ENCODE measurements around the gene BTBD9.

The BTBD9 gene

GRCh38 chr6:38477680-38478260 is 162.0 kb downstream of the BTBD9 start:
- H3K36me3 ChIP-seq (ENCODE audit: control insufficient read depth, insufficient read depth, low read length): no peaks in the 10 kb centered on the region
- no peak overlapping the region for H3K4me3 ChIP-seq (replicated peaks; ENCODE audit: low read depth, low read length)
- TF ChIP-seq, protein P1, sequence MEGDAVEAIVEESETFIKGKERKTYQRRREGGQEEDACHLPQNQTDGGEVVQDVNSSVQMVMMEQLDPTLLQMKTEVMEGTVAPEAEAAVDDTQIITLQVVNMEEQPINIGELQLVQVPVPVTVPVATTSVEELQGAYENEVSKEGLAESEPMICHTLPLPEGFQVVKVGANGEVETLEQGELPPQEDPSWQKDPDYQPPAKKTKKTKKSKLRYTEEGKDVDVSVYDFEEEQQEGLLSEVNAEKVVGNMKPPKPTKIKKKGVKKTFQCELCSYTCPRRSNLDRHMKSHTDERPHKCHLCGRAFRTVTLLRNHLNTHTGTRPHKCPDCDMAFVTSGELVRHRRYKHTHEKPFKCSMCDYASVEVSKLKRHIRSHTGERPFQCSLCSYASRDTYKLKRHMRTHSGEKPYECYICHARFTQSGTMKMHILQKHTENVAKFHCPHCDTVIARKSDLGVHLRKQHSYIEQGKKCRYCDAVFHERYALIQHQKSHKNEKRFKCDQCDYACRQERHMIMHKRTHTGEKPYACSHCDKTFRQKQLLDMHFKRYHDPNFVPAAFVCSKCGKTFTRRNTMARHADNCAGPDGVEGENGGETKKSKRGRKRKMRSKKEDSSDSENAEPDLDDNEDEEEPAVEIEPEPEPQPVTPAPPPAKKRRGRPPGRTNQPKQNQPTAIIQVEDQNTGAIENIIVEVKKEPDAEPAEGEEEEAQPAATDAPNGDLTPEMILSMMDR (IDR thresholded peaks at IDR 0.05; ENCODE audit: insufficient read depth, low read length, poor library complexity, severe bottlenecking): no peak
- no peak for DNase-seq (ENCODE audit: extremely low read depth, insufficient read length)
- H3K27me3 ChIP-seq (replicated peaks; ENCODE audit: control insufficient read depth, insufficient read depth, low read length): no peaks in the 10 kb centered on the region

DNA sequence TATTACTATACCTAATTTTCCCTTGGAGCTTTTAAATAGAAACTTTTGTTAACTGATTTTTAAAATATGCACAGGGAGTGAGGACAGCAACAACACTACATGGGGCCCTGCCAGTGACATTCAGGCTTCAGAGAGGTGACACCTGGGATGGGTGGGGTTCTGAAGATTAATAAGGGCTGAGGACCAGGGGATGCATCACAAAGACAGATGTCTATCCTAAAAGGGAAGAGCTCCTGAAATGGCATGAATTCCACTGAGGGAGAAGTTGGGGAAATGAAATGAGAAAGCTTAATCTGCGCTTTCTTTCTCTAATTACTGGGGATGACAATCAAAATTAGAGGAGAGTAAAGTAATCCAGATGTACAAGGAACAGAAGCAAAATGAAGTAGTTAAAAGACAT is 162.8 kb downstream of the BTBD9 start:
- no peak overlapping the region for H3K4me3 ChIP-seq (replicated peaks; ENCODE audit: low read depth, low read length)
- no peak for DNase-seq (ENCODE audit: extremely low read depth, insufficient read length)
- H3K27me3 ChIP-seq (replicated peaks; ENCODE audit: control insufficient read depth, insufficient read depth, low read length): no peaks in the 10 kb centered on the region
- TF ChIP-seq, protein P1 (IDR thresholded peaks at IDR 0.05; ENCODE audit: insufficient read depth, low read length, poor library complexity, severe bottlenecking): no peak
- H3K36me3 ChIP-seq (ENCODE audit: control insufficient read depth, insufficient read depth, low read length): no peaks in the 10 kb centered on the region

GRCh38 chr6:38476141-38476540 is 163.6 kb downstream of the BTBD9 start:
- no peak for DNase-seq (ENCODE audit: extremely low read depth, insufficient read length)

GRCh38 chr6:38470548-38470947 is 169.2 kb downstream of the BTBD9 start:
- Histone ChIP-seq H3K4me3 (replicated peaks; ENCODE audit: low read depth, low read length) (no peak overlapping the region), H3K36me3 (ENCODE audit: control insufficient read depth, insufficient read depth, low read length) (no peaks in the 10 kb centered on the region), H3K27me3 (replicated peaks; ENCODE audit: control insufficient read depth, insufficient read depth, low read length) (no peaks in the 10 kb centered on the region)
- no peak for DNase-seq (ENCODE audit: extremely low read depth, insufficient read length)
- TF ChIP-seq, protein P1 (IDR thresholded peaks at IDR 0.05; ENCODE audit: insufficient read depth, low read length, poor library complexity, severe bottlenecking): no peak

More at GRCh38 chr6:38476141-38476540, 163.6 kb downstream of the BTBD9 start:
- no peak overlapping the region for H3K4me3 ChIP-seq (replicated peaks; ENCODE audit: low read depth, low read length)
- TF ChIP-seq, protein P1 (IDR thresholded peaks at IDR 0.05; ENCODE audit: insufficient read depth, low read length, poor library complexity, severe bottlenecking): no peak
- no peaks in the 10 kb centered on the region for H3K36me3 ChIP-seq (ENCODE audit: control insufficient read depth, insufficient read depth, low read length)
- no peaks in the 10 kb centered on the region for H3K27me3 ChIP-seq (replicated peaks; ENCODE audit: control insufficient read depth, insufficient read depth, low read length)

DNA sequence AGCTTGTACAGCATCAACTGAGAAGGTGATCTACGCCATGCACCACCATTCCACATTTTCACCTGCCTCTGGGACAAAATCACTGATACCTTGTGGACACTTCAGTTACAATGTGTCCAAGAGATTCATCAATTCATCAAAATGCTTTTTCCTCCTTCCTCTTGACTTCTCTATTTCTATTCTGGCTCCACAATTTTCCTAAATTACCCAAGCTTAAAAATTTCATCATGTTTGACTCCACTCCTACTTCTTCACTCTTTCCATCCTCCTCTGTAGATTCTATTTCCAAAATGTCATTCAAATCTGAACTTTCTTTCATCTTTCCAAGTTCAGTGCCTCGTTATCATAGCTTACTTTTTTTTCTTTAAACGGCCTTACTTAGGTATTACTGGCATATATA is 172.2 kb downstream of the BTBD9 start:
- no peak overlapping the region for H3K4me3 ChIP-seq (replicated peaks; ENCODE audit: low read depth, low read length)
- no peaks in the 10 kb centered on the region for H3K27me3 ChIP-seq (replicated peaks; ENCODE audit: control insufficient read depth, insufficient read depth, low read length)
- DNase-seq (ENCODE audit: extremely low read depth, insufficient read length): no peak
- TF ChIP-seq, protein P1 (IDR thresholded peaks at IDR 0.05; ENCODE audit: insufficient read depth, low read length, poor library complexity, severe bottlenecking): no peak
- H3K36me3 ChIP-seq (ENCODE audit: control insufficient read depth, insufficient read depth, low read length): no peaks in the 10 kb centered on the region

DNA sequence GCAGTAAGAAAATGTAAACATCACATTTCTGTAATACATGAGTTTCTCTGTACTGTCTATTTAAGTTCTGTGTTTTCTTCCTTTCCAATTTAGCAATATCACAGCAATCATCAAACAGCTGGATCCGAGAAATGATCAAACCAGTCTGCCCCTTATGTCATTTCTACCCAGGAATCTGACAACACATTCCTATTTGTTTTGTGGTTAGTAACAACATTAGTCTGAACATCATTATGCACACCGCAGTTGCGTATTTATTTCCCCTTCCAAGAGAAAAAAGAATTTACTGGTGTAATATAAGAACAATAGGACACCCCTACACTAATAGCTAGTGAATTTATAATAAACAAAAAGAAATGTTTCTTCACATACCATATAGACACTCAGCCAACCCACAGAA is 179.5 kb downstream of the BTBD9 start:
- H3K27me3 ChIP-seq (replicated peaks; ENCODE audit: control insufficient read depth, insufficient read depth, low read length): no peaks in the 10 kb centered on the region
- DNase-seq (ENCODE audit: extremely low read depth, insufficient read length): no peak
- no peak overlapping the region for H3K4me3 ChIP-seq (replicated peaks; ENCODE audit: low read depth, low read length)
- TF ChIP-seq, protein P1 (IDR thresholded peaks at IDR 0.05; ENCODE audit: insufficient read depth, low read length, poor library complexity, severe bottlenecking): no peak
- no peaks in the 10 kb centered on the region for H3K36me3 ChIP-seq (ENCODE audit: control insufficient read depth, insufficient read depth, low read length)

Measured in GM06990 (cell line).